H9 (cell line): ENCODE measurements around the gene WNT9A. TPM values are rescaled to one million over a fixed set of nuclear protein-coding genes. Genes with fewer than 3 reads are reported as not detected.

Experiments
- DNase-seq: peaks from one replicate; pipeline ENCODE4 v3.0.0-alpha.2; 2017
- H2AFZ ChIP-seq: one replicate; pipeline ENCODE4 v1.6.1; 2013; ENCODE audit warnings: mild to moderate bottlenecking, low read length, control low read depth, moderate library complexity
- H2AK5ac ChIP-seq: 2 replicates; pipeline ENCODE4 v1.6.1; 2013; ENCODE audit warnings: low read length, control low read depth, mixed read lengths; ENCODE audit not compliant: insufficient read length
- H2BK120ac ChIP-seq: one replicate; pipeline ENCODE4 v1.6.1; 2013; ENCODE audit warnings: low read depth, mild to moderate bottlenecking, low read length, control low read depth, inconsistent platforms; ENCODE audit not compliant: poor library complexity, severe bottlenecking
- H2BK12ac ChIP-seq: 2 replicates; pipeline ENCODE4 v1.6.1; 2013; ENCODE audit warnings: low read length, control low read depth, mixed read lengths, low read depth; ENCODE audit not compliant: insufficient read length
- H2BK15ac ChIP-seq: 2 replicates; pipeline ENCODE4 v1.6.1; 2013; ENCODE audit warnings: low read depth, low read length, control low read depth
- H2BK20ac ChIP-seq: one replicate; pipeline ENCODE4 v1.6.1; 2013; ENCODE audit warnings: low read depth, mild to moderate bottlenecking, low read length, control low read depth, inconsistent platforms; ENCODE audit not compliant: poor library complexity, severe bottlenecking
- H2BK5ac ChIP-seq: 2 replicates; pipeline ENCODE4 v1.6.1; 2013; ENCODE audit warnings: low read length, control low read depth, mixed read lengths; ENCODE audit not compliant: insufficient read length
- H3K14ac ChIP-seq: 2 replicates; pipeline ENCODE4 v1.6.1; 2013; ENCODE audit warnings: low read length, control low read depth; ENCODE audit not compliant: insufficient read depth
- H3K18ac ChIP-seq: 2 replicates; pipeline ENCODE4 v1.6.1; 2013; ENCODE audit warnings: low read depth, mild to moderate bottlenecking, mixed read lengths, low read length, control low read depth; ENCODE audit not compliant: insufficient read length
- H3K23ac ChIP-seq: 2 replicates; pipeline ENCODE4 v1.6.1; 2013; ENCODE audit warnings: low read length, control low read depth, mixed read lengths, low read depth; ENCODE audit not compliant: insufficient read length
- H3K23me2 ChIP-seq: 2 replicates; pipeline ENCODE4 v1.6.1; 2013; ENCODE audit warnings: low read depth, mild to moderate bottlenecking, mixed read lengths, low read length, control low read depth; ENCODE audit not compliant: insufficient read length, poor library complexity, severe bottlenecking
- H3K27ac ChIP-seq: 2 replicates; pipeline ENCODE4 v1.5.1; 2013; ENCODE audit warnings: low read length, control low read depth, mixed read lengths, low read depth; ENCODE audit not compliant: insufficient read length
- H3K27me3 ChIP-seq: 2 replicates; pipeline ENCODE4 v1.6.1; 2013; ENCODE audit warnings: low read length, control low read depth, inconsistent platforms; ENCODE audit not compliant: insufficient read depth
- H3K4ac ChIP-seq: 2 replicates; pipeline ENCODE4 v1.6.1; 2013; ENCODE audit warnings: low read depth, mild to moderate bottlenecking, control low read depth, inconsistent platforms, low read length, moderate library complexity
- H3K4me1 ChIP-seq: 2 replicates; pipeline ENCODE4 v1.6.1; 2013; ENCODE audit warnings: low read length, control low read depth, inconsistent platforms; ENCODE audit not compliant: insufficient read depth
- H3K4me2 ChIP-seq: 2 replicates; pipeline ENCODE4 v1.6.1; 2013; ENCODE audit warnings: low read length, control low read depth, mixed read lengths; ENCODE audit not compliant: insufficient read length, insufficient read depth
- H3K56ac ChIP-seq: 2 replicates; pipeline ENCODE4 v1.6.1; 2013; ENCODE audit warnings: low read depth, mild to moderate bottlenecking, mixed read lengths, low read length, control low read depth; ENCODE audit not compliant: insufficient read length
- H3K79me1 ChIP-seq: 2 replicates; pipeline ENCODE4 v1.6.1; 2013; ENCODE audit warnings: low read depth, mild to moderate bottlenecking, moderate library complexity, low read length, control low read depth, inconsistent platforms; ENCODE audit not compliant: insufficient read depth, poor library complexity, severe bottlenecking
- H3K79me2 ChIP-seq: 2 replicates; pipeline ENCODE4 v1.6.1; 2013; ENCODE audit warnings: low read length, control low read depth, inconsistent platforms; ENCODE audit not compliant: insufficient read depth
- H3K9ac ChIP-seq: 2 replicates; pipeline ENCODE4 v1.6.1; 2013; ENCODE audit warnings: low read length, control low read depth, mixed read lengths; ENCODE audit not compliant: insufficient read length; ENCODE audit errors: extremely low read depth
- H3K9me3 ChIP-seq: one replicate; pipeline ENCODE4 v1.6.1; 2013; ENCODE audit warnings: low read depth, low read length, inconsistent platforms; ENCODE audit not compliant: control insufficient read depth
- H3T11ph ChIP-seq: one replicate; pipeline ENCODE4 v1.6.1; 2013; ENCODE audit warnings: mild to moderate bottlenecking, low read length, control low read depth, inconsistent platforms
- H4K20me1 ChIP-seq: one replicate; pipeline ENCODE4 v1.6.1; 2013; ENCODE audit not compliant: control insufficient read depth, insufficient read length, insufficient read depth
- H4K5ac ChIP-seq: 2 replicates; pipeline ENCODE4 v1.6.1; 2013; ENCODE audit warnings: low read depth, mild to moderate bottlenecking, mixed read lengths, low read length, control low read depth; ENCODE audit not compliant: insufficient read length
- H4K8ac ChIP-seq: replicated peaks from 2 replicates; pipeline ENCODE4 v1.6.1; 2013; ENCODE audit warnings: low read length, control low read depth, mixed read lengths, low read depth; ENCODE audit not compliant: insufficient read length
- H4K91ac ChIP-seq: 2 replicates; pipeline ENCODE4 v1.6.1; 2013; ENCODE audit warnings: low read depth, mild to moderate bottlenecking, moderate library complexity, mixed read lengths, low read length, control low read depth; ENCODE audit not compliant: insufficient read length
- H3K27ac Mint-ChIP-seq, 3 experiments: 2 replicates in 2 of 3; 3 replicates in 1 of 3; pipeline ENCODE4 v1.8.0; 2020 to 2021; ENCODE audit warnings: mixed read lengths in 3 of 3, mild to moderate bottlenecking in 1 of 3, moderate library complexity in 1 of 3
- H3K27me3 Mint-ChIP-seq: 2 replicates; pipeline ENCODE4 v1.8.0; 2021; ENCODE audit warnings: low read depth, mild to moderate bottlenecking, moderate library complexity, mixed read lengths
- H3K36me3 Mint-ChIP-seq, 3 experiments: 2 replicates in 2 of 3; 3 replicates in 1 of 3; pipeline ENCODE4 v1.8.0; 2020 to 2021; ENCODE audit warnings: low read depth in 3 of 3, mixed read lengths in 3 of 3; ENCODE audit not compliant: insufficient read depth in 1 of 3
- H3K4me1 Mint-ChIP-seq, 2 experiments: 2 replicates each; pipeline ENCODE4 v1.8.0; 2020; ENCODE audit warnings: mixed read lengths in 2 of 2
- H3K4me3 Mint-ChIP-seq, 2 experiments: 2 replicates in 1 of 2; 3 replicates in 1 of 2; pipeline ENCODE4 v1.8.0; 2020 to 2021; ENCODE audit warnings: mild to moderate bottlenecking in 2 of 2, mixed read lengths in 2 of 2, moderate library complexity in 1 of 2
- H3K9me3 Mint-ChIP-seq, 2 experiments: 2 replicates in 1 of 2; 3 replicates in 1 of 2; pipeline ENCODE4 v1.8.0; 2020; ENCODE audit warnings: mild to moderate bottlenecking in 2 of 2, mixed read lengths in 2 of 2, moderate library complexity in 1 of 2
- CTCF ChIP-seq: fragments of 200-600 bp; sonication (generic); conservative IDR thresholded peaks from 3 replicates; pipeline ENCODE4 v1.8.0; 2021; ENCODE audit warnings: antibody characterized with exemption, mild to moderate bottlenecking
- WGBS: extraction: QIAGEN DNeasy Blood & Tissue Kit; methylation state at CpG from one replicate; pipeline ENCODE4 v1.1.7; 2013; ENCODE audit warnings: missing lambda C conversion rate, low lambda C conversion rate, mixed read lengths; ENCODE audit not compliant: insufficient read length; ENCODE audit errors: extremely low coverage; 5-methylcytosine and 5-hydroxymethylcytosine counted together
- total RNA-seq: library from RNA; stranded (reverse); gene quantifications from 2 replicates; pipeline ENCODE4 v1.2.1, GENCODE V29; 2021

WNT9A gene
- total RNA-seq, 1 experiment from 2014 or later, result 0.77 TPM

GRCh38 chr1:227935826-227936225 is 11.9 kb downstream of the WNT9A start:
- Histone ChIP-seq H4K91ac (no peak overlapping the region), H3K18ac (no peak overlapping the region), H3K4ac (no peak overlapping the region), H2BK15ac (no peak overlapping the region), H2AFZ (no peak overlapping the region), H3K23me2 (no peaks in the 10 kb centered on the region), H3K79me1 (no peaks in the 10 kb centered on the region), H2BK120ac (no peak overlapping the region), H2BK20ac (no peak overlapping the region), H3T11ph (no peak overlapping the region), H3K27ac (no peak overlapping the region), H3K27me3 (no peaks in the 10 kb centered on the region), H3K9ac (no peak overlapping the region), H3K56ac (no peak overlapping the region), H3K79me2 (no peaks in the 10 kb centered on the region), H3K4me2 (no peak overlapping the region), H3K9me3 (no peaks in the 10 kb centered on the region), H2BK12ac (no peak overlapping the region), H4K5ac (no peak overlapping the region), H3K14ac (no peak overlapping the region), H2AK5ac (no peak overlapping the region), H3K23ac (no peak overlapping the region), H4K8ac (no peak overlapping the region), H2BK5ac (no peak overlapping the region), H4K20me1 (no peaks in the 10 kb centered on the region), H3K4me1 (no peaks in the 10 kb centered on the region)
- DNase-seq, result no peak
- Mint-ChIP-seq H3K27ac (no peak overlapping the region), H3K4me1 (peaks cover 0 to 2% of the 10 kb centered on the region in 2 experiments; a peak in 1 of 4 replicates), H3K27me3 (peaks cover 2% of the 10 kb centered on the region; the same call in 1 of the 2 replicates), H3K4me3 (no peak overlapping the region), H3K36me3 (peaks cover 0 to 5% (median 3%) of the 10 kb centered on the region in 3 experiments; a peak in 2 of 7 replicates), H3K9me3 (no peaks in the 10 kb centered on the region)
- no CpG with 5 or more reads among the region's 7 CpGs for WGBS
- TF ChIP-seq CTCF, result no peak
